Lung (tissue), 12 donors: ENCODE results near the gene MRPL47. TPM values are rescaled to one million over a fixed set of nuclear protein-coding genes. Genes with fewer than 3 reads are reported as not detected.
A peak's percentile ranks its signal among the peaks of the same experiment; 100 is the strongest.

ENCODE experiments used
- ATAC-seq: fragments of 200-7000 bp; cut with Tn5 transposase; one replicate; pipeline ENCODE4 v1.9.1; 2020; ENCODE audit warnings: moderate number of reproducible peaks; ENCODE audit not compliant: insufficient read depth, low FRiP score
- DNase-seq, 3 donors: peaks; one replicate each; pipeline ENCODE4 v3.0.0-alpha.2; 2013 to 2017
- H3K27ac ChIP-seq, 2 donors: one replicate each; pipeline ENCODE4 v1.5.1; 2013; ENCODE audit warnings: mild to moderate bottlenecking in 2 of 2, moderate library complexity in 2 of 2, control low read depth in 1 of 2, inconsistent platforms in 1 of 2, low read depth in 1 of 2, low read length in 1 of 2
- H3K27me3 ChIP-seq, 3 donors: one replicate each; pipeline ENCODE4 v1.5.1; 2013; ENCODE audit warnings: low read length in 2 of 3; ENCODE audit not compliant: control insufficient read depth in 3 of 3, insufficient read depth in 3 of 3
- H3K36me3 ChIP-seq, 4 donors: one replicate each; pipeline ENCODE4 v1.5.1; 2013; ENCODE audit warnings: low read length in 4 of 4, mild to moderate bottlenecking in 1 of 4, moderate library complexity in 1 of 4; ENCODE audit not compliant: control insufficient read depth in 4 of 4, insufficient read depth in 4 of 4
- H3K4me1 ChIP-seq, 5 donors: one replicate each; pipeline ENCODE4 v1.5.1; 2013; ENCODE audit warnings: low read length in 5 of 5, mild to moderate bottlenecking in 2 of 5, moderate library complexity in 1 of 5; ENCODE audit not compliant: control insufficient read depth in 5 of 5, insufficient read depth in 5 of 5
- H3K4me3 ChIP-seq: one replicate; pipeline ENCODE4 v1.5.1; 2013; ENCODE audit warnings: mild to moderate bottlenecking, control low read depth, moderate library complexity
- H3K9ac ChIP-seq, 2 donors: one replicate each; pipeline ENCODE4 v1.5.1; 2013; ENCODE audit warnings: low read length in 2 of 2, control low read depth in 1 of 2; ENCODE audit not compliant: insufficient read depth in 1 of 2
- H3K9me3 ChIP-seq, 4 donors: one replicate each; pipeline ENCODE4 v1.5.1; 2013; ENCODE audit warnings: low read length in 3 of 4, mild to moderate bottlenecking in 1 of 4, moderate library complexity in 1 of 4; ENCODE audit not compliant: control insufficient read depth in 4 of 4, insufficient read depth in 3 of 4
- WGBS, 2 donors: extraction: QIAGEN DNeasy Blood & Tissue Kit; methylation state at CpG; one replicate each; pipeline ENCODE4 v1.1.7; 2013; 5-methylcytosine and 5-hydroxymethylcytosine counted together
- polyA plus RNA-seq, 2 donors: library from polyadenylated mRNA; stranded (reverse); fragments of 200-250 nt; gene quantifications; one replicate each; pipeline ENCODE4 v1.2.1, GENCODE V29; 2013
- total RNA-seq, 2 donors: library from RNA; depleted of rRNA in 1 of 2; stranded (reverse); fragments of >200 nt in 1 of 2; gene quantifications; one replicate each; pipeline ENCODE4 v1.2.1, GENCODE V29; 2014 to 2021
- TF ChIP-seq, protein P1 (sequence below): IDR thresholded peaks from 2 replicates; pipeline ENCODE4 v1.5.1; 2012; ENCODE audit warnings: mild to moderate bottlenecking; ENCODE audit errors: control extremely low read depth, extremely low read depth
- donor health status: control.
- donor health status: control.
- donor health status: Bipolar disorder and iron deficiency.
- donor health status: healthy.
- donor health status: DM: yes; HTN: yes; CAD: no.

MRPL47 gene
- total and polyA plus RNA-seq, 4 donors, result 24.3 to 92.8 (median 28.8) TPM

DNA sequence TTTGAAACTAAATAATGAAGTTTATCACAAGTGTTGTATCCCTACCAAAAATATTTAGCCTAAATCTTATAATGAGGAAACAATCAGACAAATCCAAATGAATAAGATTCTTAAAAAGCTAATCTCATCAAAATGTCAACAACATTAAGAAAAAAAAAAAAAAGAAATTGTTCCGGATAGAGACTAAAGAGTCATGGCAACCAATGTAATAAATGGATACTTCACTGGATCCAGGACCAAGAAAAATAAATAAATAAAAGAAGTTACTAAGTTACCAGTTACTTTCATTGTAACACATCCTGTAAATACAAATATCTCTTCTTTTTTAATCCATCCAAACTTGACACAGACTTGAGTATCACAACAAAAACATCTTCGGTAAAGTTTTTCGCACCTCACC is 607 bp downstream of the MRPL47 start:
- ATAC-seq (no peak), DNase-seq (no peak)
- H3K4me3 ChIP-seq, result peak overlapping the region; percentile 73
- H3K9me3 ChIP-seq, result no peaks in the 10 kb centered on the region
- H3K27me3 ChIP-seq, result no peaks in the 10 kb centered on the region
- H3K36me3 ChIP-seq, result peaks cover 4 to 26% (median 12%) of the 10 kb centered on the region in 4 donors
- H3K4me1 ChIP-seq, result peaks cover 0 to 9% (median 4%) of the 10 kb centered on the region in 5 donors
- peak overlapping the region; percentile 96 to 98 for H3K9ac ChIP-seq
- TF ChIP-seq, protein P1, sequence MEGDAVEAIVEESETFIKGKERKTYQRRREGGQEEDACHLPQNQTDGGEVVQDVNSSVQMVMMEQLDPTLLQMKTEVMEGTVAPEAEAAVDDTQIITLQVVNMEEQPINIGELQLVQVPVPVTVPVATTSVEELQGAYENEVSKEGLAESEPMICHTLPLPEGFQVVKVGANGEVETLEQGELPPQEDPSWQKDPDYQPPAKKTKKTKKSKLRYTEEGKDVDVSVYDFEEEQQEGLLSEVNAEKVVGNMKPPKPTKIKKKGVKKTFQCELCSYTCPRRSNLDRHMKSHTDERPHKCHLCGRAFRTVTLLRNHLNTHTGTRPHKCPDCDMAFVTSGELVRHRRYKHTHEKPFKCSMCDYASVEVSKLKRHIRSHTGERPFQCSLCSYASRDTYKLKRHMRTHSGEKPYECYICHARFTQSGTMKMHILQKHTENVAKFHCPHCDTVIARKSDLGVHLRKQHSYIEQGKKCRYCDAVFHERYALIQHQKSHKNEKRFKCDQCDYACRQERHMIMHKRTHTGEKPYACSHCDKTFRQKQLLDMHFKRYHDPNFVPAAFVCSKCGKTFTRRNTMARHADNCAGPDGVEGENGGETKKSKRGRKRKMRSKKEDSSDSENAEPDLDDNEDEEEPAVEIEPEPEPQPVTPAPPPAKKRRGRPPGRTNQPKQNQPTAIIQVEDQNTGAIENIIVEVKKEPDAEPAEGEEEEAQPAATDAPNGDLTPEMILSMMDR, result no peak
- peak overlapping the region; percentile 84 to 95 for H3K27ac ChIP-seq
- WGBS, 2 donors, result 0 to 1% methylated on average over 3 of the region's 3 CpGs

DNA sequence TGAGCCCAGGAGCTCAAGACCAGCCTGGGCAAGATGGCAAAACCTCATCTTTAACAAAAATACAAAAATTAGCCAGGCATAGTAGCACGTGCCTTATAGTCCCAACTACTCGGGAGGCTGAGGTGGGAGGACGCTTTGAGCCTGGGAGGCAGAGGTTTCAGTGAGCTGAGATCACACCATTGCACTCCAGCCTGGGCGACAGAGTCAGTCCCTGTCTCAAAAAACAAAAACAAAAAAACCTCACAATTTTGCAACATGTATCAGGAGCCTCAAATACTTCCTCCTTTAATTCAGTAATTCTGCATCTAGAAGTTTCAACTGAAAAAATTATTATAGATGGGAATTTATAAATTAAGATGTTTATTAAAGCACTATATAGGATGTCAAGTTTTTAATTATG is 1.1 kb downstream of the MRPL47 start:
- Histone ChIP-seq H3K4me3 (no peak overlapping the region), H3K9ac (peak overlapping the region in 1 of 2 donors; percentile 13), H3K9me3 (no peaks in the 10 kb centered on the region), H3K36me3 (peaks cover 8 to 29% (median 16%) of the 10 kb centered on the region in 4 donors), H3K27ac (no peak overlapping the region), H3K27me3 (no peaks in the 10 kb centered on the region), H3K4me1 (peaks cover 0 to 9% (median 4%) of the 10 kb centered on the region in 5 donors)
- TF ChIP-seq, protein P1, result no peak
- WGBS, 2 donors, result 70 to 71% methylated on average over 4 of the region's 4 CpGs
- no peak for DNase-seq
- no peak for ATAC-seq

DNA sequence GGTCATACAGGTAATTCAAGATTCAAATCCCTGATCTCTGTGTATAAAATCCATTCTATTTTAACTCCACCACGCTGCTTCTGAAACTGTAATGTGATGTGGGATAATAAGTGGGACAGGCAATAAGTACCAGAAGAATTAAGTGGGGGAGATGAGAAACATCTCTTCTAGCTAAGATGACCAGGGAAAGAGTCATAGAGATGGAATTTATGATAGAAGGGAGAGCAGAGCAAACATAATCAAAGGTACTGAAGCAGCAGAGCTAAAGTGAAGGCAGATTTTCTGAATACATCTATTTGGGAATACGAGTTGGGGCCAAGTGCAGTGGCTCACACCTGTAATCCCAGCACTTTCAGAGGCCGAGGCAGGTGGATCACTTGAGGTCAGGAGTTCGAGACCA is 4.9 kb downstream of the MRPL47 start:
- H3K27me3 ChIP-seq, result no peaks in the 10 kb centered on the region
- no peak overlapping the region for H3K4me3 ChIP-seq
- H3K4me1 ChIP-seq, result peaks cover 0 to 9% (median 4%) of the 10 kb centered on the region in 5 donors
- TF ChIP-seq, protein P1, result no peak
- H3K9ac ChIP-seq, result no peak overlapping the region
- WGBS, 2 donors, result 87 to 89% methylated on average over 4 of the region's 4 CpGs
- H3K9me3 ChIP-seq, result no peaks in the 10 kb centered on the region
- H3K36me3 ChIP-seq, result peaks cover 13 to 46% (median 22%) of the 10 kb centered on the region in 4 donors
- no peak overlapping the region for H3K27ac ChIP-seq
- ATAC-seq (no peak), DNase-seq (no peak)

DNA sequence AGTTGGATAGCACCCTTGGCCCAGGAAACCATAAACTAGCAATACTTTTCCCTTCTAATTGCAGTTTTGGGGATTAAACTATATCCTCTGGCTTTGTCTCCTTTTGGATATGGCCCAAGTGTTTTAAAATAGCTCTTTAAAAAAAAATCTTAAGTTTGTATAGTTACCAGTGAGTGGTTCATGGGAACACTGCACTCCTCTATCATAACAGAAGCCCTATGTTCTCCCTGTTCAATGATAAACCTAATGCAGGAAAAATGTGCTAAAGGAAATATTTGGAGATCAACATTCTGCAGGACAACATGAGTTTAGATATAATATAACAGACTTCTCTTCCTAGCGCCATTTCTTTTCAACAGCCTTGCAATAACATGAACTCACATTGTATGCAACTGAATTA is 13.1 kb downstream of the MRPL47 start:
- ATAC-seq, result no peak
- no peaks in the 10 kb centered on the region for H3K9me3 ChIP-seq
- no peak overlapping the region for H3K27ac ChIP-seq
- WGBS, 2 donors, result 82 to 89% methylated on average over 1 of the region's 1 CpG
- H3K4me1 ChIP-seq, result no peaks in the 10 kb centered on the region
- TF ChIP-seq, protein P1, result no peak
- no peak overlapping the region for H3K9ac ChIP-seq
- no peak overlapping the region for H3K4me3 ChIP-seq
- peaks cover 13 to 51% (median 31%) of the 10 kb centered on the region in 4 donors for H3K36me3 ChIP-seq
- no peaks in the 10 kb centered on the region for H3K27me3 ChIP-seq
- DNase-seq, result peak in 1 of 3 donors; percentile 9
